ENCODE data around the gene KCNK5. TPM values are rescaled to one million over a fixed set of nuclear protein-coding genes. Genes with fewer than 3 reads are reported as not detected.

KCNK5 gene
- total RNA-seq, 4 donors from 2014 or later, result 6.2 to 9.2 (median 7.4) TPM

DNA sequence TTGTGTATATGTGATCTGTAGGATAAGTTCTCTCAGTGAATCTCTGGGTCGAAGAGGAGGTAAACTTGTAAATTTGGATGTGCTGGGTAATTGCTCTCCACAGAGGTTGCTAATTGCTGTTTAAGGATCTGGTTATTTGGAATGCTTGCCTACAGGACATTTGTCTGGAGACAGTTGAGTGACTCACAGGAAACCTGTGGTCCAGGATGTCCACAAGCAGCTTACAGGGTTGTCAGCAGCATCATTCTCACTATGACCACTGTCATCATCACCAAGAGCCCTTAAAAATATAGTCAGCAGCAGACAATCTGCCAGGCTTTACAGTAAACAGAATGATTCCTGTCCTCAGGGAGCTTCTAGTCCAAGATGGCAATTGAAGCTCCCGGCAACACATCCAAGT lies 31.2 kb upstream of the KCNK5 start:
- Histone ChIP-seq H3K4me3 (no peak overlapping the region), H3K4me1 (no peaks in the 10 kb centered on the region), H3K27me3 (peaks cover 0 to 31% (median 0%) of the 10 kb centered on the region in 4 donors), H3K36me3 (no peaks in the 10 kb centered on the region), H3K9me3 (no peaks in the 10 kb centered on the region), H3K27ac (replicated peaks in 1 of 4) (no peak overlapping the region)
- TF ChIP-seq EP300 (IDR thresholded peaks at IDR 0.05), result no peak
- no peak for TF ChIP-seq POLR2A (IDR thresholded peaks at IDR 0.05; ENCODE audit: low read depth)
- TF ChIP-seq, protein P1, sequence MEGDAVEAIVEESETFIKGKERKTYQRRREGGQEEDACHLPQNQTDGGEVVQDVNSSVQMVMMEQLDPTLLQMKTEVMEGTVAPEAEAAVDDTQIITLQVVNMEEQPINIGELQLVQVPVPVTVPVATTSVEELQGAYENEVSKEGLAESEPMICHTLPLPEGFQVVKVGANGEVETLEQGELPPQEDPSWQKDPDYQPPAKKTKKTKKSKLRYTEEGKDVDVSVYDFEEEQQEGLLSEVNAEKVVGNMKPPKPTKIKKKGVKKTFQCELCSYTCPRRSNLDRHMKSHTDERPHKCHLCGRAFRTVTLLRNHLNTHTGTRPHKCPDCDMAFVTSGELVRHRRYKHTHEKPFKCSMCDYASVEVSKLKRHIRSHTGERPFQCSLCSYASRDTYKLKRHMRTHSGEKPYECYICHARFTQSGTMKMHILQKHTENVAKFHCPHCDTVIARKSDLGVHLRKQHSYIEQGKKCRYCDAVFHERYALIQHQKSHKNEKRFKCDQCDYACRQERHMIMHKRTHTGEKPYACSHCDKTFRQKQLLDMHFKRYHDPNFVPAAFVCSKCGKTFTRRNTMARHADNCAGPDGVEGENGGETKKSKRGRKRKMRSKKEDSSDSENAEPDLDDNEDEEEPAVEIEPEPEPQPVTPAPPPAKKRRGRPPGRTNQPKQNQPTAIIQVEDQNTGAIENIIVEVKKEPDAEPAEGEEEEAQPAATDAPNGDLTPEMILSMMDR (IDR thresholded peaks at IDR 0.05), result no peak
- TF ChIP-seq POLR2AphosphoS5 (IDR thresholded peaks at IDR 0.05), result no peak
- DNase-seq (ENCODE audit: extremely low spot score), result no peak
- 100% methylated on average over 2 of the region's 2 CpGs for WGBS
- intact Hi-C loops (cut with DNase I), result no loop called here

DNA sequence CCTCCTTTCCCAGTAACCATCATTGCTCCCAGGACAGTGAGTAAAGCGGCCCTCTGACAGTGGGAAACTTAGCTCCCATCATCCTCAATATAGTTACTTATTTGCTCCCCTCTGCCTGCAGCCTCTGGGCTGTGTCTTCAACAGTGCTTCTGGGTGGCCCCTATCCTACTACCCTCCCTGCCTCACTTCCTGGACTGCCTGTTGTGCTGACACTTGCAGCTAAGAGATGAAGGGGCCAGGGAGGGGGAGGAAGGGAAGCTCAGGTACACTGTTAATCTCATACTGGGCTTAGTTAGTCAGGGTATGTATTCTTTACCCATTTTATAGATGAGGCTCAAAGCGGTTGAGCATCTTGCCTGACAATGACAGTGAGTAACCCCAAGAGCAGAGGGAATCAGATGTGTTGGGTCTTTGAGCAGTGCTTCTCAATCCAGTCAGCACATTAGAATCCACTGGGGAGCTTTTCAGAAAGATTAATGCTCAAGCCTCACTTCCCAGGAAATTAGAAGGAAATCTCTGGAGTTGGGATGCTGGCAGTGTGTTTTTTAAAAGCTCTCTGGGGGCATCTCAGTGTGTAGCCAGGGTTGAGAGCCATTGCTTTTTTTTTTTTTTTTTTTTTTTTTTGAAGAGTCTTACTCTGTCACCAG lies 27.1 kb upstream of the KCNK5 start:
- H3K27me3 ChIP-seq, result peaks cover 0 to 22% (median 0%) of the 10 kb centered on the region in 4 donors
- H3K9me3 ChIP-seq, result no peaks in the 10 kb centered on the region
- no peak for TF ChIP-seq POLR2AphosphoS5 (IDR thresholded peaks at IDR 0.05)
- TF ChIP-seq POLR2A (IDR thresholded peaks at IDR 0.05; ENCODE audit: low read depth), result no peak
- TF ChIP-seq, protein P1 (IDR thresholded peaks at IDR 0.05), result no peak
- no peak for TF ChIP-seq EP300 (IDR thresholded peaks at IDR 0.05)
- H3K36me3 ChIP-seq, result no peaks in the 10 kb centered on the region
- intact Hi-C loops (cut with DNase I), result no loop called here
- no peak for DNase-seq (ENCODE audit: extremely low spot score)
- H3K4me1 ChIP-seq, result no peaks in the 10 kb centered on the region
- H3K4me3 ChIP-seq, result no peak overlapping the region
- WGBS, result 69% methylated on average over 2 of the region's 2 CpGs
- no peak overlapping the region for H3K27ac ChIP-seq (replicated peaks in 1 of 4)

DNA sequence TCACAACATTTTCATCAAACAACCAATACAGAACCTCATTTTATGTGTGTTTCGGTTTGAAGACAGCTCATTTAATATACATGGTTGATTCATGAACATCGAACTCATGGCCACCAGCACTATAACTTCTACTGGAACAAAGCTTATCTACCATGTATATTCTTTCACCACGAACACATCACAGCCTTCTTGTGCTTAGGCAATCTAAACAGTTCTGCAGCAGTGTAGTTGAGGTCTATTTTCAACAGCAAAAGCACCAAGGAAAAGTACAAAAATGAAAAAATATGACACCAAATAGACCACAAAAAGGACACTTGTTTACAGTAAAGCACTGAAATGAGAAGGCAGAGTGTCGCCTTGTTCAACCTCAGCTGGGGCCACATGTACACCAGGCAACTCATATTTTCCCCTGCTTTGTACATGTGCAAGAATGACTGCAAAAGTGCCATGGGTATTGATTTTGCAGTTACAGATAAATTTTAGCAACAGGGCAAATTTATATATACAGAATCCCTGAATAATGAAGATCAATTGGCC lies 25.8 kb upstream of the KCNK5 start:
- Histone ChIP-seq H3K9me3 (no peaks in the 10 kb centered on the region), H3K4me1 (no peaks in the 10 kb centered on the region), H3K4me3 (no peak overlapping the region), H3K36me3 (no peaks in the 10 kb centered on the region), H3K27ac (replicated peaks in 1 of 4) (no peak overlapping the region), H3K27me3 (peaks cover 0 to 8% (median 0%) of the 10 kb centered on the region in 4 donors)
- intact Hi-C loops (cut with DNase I), result no loop called here
- 98% methylated on average over 4 of the region's 4 CpGs for WGBS
- no peak for DNase-seq (ENCODE audit: extremely low spot score)
- TF ChIP-seq EP300 (IDR thresholded peaks at IDR 0.05), result no peak

DNA sequence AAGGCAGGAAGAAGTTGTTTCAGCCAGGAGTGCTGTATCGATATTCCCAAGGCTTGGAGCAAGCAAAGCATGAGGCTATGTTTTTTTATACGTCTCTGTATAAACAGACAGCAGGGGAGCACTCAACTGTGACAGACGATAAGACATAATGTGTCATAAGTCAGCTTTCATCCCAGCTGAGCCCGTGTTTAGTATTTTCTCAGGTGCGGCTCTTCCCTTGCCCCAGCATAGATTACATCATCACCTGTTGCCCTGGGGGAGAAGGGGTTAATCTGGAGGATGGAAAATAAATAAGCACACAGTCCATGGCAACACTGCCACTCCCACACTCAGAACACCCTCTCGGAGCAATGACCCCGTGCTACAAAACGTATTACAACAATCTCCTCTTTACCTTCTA lies 22.1 kb upstream of the KCNK5 start:
- no peak overlapping the region for H3K4me3 ChIP-seq
- TF ChIP-seq, protein P1 (IDR thresholded peaks at IDR 0.05), result no peak
- TF ChIP-seq POLR2A (IDR thresholded peaks at IDR 0.05; ENCODE audit: low read depth), result no peak
- TF ChIP-seq EP300 (IDR thresholded peaks at IDR 0.05), result no peak
- no peak for TF ChIP-seq POLR2AphosphoS5 (IDR thresholded peaks at IDR 0.05)
- H3K9me3 ChIP-seq, result no peaks in the 10 kb centered on the region
- H3K27me3 ChIP-seq, result no peaks in the 10 kb centered on the region
- no peak for DNase-seq (ENCODE audit: extremely low spot score)
- H3K36me3 ChIP-seq, result no peaks in the 10 kb centered on the region
- H3K27ac ChIP-seq (replicated peaks in 1 of 4), result no peak overlapping the region
- WGBS, result 14% methylated on average over 8 of the region's 8 CpGs
- intact Hi-C loops (cut with DNase I), result no loop called here
- no peaks in the 10 kb centered on the region for H3K4me1 ChIP-seq

DNA sequence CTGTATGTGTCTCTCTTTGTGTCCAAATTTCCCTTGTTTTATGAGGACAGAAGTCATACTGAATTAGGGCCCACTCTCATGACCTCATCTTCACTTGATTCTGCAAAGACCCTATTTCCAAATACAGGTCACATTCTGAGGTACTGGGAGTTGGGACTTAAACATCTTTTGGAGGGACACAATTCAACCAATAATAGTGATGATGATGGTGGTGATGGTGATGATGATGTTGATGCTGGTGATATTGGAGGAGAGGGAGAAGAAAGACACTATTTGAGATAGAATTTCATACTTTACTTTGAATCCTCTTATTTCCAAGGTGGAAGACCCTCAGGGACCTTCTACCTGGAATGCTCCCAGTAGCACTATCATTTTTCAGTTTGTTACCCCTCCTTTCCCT lies 21.2 kb upstream of the KCNK5 start:
- H3K27ac ChIP-seq (replicated peaks in 1 of 4), result no peak overlapping the region
- no peaks in the 10 kb centered on the region for H3K27me3 ChIP-seq
- DNase-seq (ENCODE audit: extremely low spot score), result no peak
- H3K4me3 ChIP-seq, result no peak overlapping the region
- no peaks in the 10 kb centered on the region for H3K4me1 ChIP-seq
- TF ChIP-seq POLR2AphosphoS5 (IDR thresholded peaks at IDR 0.05) (no peak), POLR2A (IDR thresholded peaks at IDR 0.05; ENCODE audit: low read depth) (no peak), EP300 (IDR thresholded peaks at IDR 0.05) (no peak)
- TF ChIP-seq, protein P1 (IDR thresholded peaks at IDR 0.05), result no peak
- H3K36me3 ChIP-seq, result no peaks in the 10 kb centered on the region
- intact Hi-C loops (cut with DNase I), result no loop called here
- H3K9me3 ChIP-seq, result no peaks in the 10 kb centered on the region
